GM10248 (cell line): ENCODE measurements around the gene PZP.

Experiments used
- CTCF ChIA-PET: fragments of 300-600 bp; sonication (Branson Sonifier 250); formaldehyde crosslinking; extraction: SDS; loops from one replicate; lab custom pipeline; 2021; ENCODE audit warnings: antibody characterized with exemption; lab: Yijun Ruan, JAX
- POLR2A ChIA-PET: fragments of 350-650 bp; sonication (Branson Sonifier 250); formaldehyde crosslinking; extraction: SDS; loops from one replicate; lab custom pipeline; 2020; ENCODE audit warnings: antibody characterized with exemption; lab: Yijun Ruan, JAX
- DNase-seq: peaks from one replicate; pipeline ENCODE4 v3.0.0; 2012; ENCODE audit errors: extremely low spot score
- TF ChIP-seq, protein P1 (sequence below): IDR thresholded peaks from 2 replicates; pipeline ENCODE4 v1.5.1; 2012; ENCODE audit warnings: mild to moderate bottlenecking, low read depth; ENCODE audit errors: extremely low read depth, missing control alignments, control extremely low read depth

The PZP gene

DNA sequence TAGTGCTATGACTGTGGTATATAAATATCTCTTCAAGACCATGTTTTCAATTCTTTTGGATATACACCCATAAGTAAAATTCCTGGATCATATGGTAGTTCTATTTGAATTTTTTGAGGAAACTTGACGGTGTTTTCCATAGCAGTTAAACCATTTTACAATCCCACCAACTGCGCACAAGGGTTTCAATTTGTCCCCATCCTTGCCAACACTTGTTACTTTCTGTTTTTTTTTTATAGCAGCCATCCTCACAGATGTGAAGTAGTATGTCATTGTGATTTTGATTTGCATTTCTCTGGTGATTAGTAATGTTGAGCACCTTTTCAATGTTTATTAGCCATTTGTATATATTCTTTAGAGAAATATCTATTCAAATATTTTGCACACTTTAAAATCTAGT, 78.0 kb downstream of the PZP start:
- DNase-seq, result no peak
- TF ChIP-seq, protein P1, sequence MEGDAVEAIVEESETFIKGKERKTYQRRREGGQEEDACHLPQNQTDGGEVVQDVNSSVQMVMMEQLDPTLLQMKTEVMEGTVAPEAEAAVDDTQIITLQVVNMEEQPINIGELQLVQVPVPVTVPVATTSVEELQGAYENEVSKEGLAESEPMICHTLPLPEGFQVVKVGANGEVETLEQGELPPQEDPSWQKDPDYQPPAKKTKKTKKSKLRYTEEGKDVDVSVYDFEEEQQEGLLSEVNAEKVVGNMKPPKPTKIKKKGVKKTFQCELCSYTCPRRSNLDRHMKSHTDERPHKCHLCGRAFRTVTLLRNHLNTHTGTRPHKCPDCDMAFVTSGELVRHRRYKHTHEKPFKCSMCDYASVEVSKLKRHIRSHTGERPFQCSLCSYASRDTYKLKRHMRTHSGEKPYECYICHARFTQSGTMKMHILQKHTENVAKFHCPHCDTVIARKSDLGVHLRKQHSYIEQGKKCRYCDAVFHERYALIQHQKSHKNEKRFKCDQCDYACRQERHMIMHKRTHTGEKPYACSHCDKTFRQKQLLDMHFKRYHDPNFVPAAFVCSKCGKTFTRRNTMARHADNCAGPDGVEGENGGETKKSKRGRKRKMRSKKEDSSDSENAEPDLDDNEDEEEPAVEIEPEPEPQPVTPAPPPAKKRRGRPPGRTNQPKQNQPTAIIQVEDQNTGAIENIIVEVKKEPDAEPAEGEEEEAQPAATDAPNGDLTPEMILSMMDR, result no peak
- ChIA-PET CTCF (interaction anchor here (1.2 kb wide), 1 partner anchor 10 kb away, joined by 4 read pairs; no protein-coding TSS in a partner anchor), POLR2A (no interaction called here)

DNA sequence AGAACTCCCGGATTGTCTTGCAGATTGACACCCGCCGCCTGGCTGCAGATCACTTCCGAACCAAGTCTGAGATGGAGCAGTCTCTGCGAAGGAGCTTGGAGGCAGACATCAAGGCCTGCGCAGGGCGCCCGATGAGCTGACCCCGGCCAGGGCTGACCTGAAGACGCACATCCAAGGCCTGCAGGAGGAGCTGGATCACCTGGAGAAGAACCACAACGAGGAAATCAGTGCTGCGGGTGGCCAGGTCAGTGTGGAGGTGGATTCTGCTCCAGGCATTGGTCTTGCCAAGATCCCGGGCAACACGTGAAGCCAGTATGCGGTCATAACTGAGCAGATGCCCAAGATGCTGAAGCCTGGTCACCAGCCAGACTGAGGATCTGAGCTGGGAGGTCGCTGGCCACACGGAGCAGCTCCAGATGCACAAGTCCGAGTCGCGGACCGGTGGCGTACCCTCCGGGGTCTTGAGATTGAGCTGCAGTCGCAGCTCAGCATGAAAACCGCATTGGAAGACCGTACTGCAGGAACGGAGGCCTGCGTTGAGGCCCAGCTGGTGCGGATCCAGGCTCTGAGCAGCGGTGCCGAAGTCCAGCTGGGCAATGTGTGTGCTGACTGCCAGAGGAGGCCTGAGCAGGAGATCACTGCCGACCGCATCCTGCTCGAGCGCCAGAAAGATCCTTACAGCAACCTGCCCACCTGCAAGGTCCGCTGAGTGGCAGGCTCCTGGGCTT, 80.1 kb downstream of the PZP start:
- TF ChIP-seq, protein P1, result no peak
- no peak for DNase-seq
- CTCF ChIA-PET, result no interaction called here
- POLR2A ChIA-PET, result no interaction called here

DNA sequence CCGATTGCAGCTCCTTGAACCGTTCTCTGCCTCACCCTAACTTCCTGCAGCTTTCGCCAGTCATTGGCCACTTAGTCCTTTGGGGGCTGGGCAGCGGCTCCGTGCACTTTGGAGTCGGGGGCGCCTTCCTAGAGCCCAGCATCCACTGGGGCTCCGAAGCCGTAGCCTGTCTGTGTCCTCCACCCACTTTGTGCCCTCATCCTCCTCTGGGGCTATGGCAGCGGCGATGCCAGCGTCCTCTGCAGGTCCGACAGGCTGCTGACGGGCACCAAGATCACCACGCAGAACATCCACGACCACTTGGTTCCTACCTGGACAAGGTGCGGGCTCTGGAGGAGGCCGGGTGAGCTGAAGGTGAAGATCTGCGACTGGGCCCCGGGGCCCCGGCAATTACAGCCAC, 80.7 kb downstream of the PZP start:
- ChIA-PET CTCF (no interaction called here), POLR2A (no interaction called here)
- no peak for DNase-seq
- TF ChIP-seq, protein P1, result no peak

DNA sequence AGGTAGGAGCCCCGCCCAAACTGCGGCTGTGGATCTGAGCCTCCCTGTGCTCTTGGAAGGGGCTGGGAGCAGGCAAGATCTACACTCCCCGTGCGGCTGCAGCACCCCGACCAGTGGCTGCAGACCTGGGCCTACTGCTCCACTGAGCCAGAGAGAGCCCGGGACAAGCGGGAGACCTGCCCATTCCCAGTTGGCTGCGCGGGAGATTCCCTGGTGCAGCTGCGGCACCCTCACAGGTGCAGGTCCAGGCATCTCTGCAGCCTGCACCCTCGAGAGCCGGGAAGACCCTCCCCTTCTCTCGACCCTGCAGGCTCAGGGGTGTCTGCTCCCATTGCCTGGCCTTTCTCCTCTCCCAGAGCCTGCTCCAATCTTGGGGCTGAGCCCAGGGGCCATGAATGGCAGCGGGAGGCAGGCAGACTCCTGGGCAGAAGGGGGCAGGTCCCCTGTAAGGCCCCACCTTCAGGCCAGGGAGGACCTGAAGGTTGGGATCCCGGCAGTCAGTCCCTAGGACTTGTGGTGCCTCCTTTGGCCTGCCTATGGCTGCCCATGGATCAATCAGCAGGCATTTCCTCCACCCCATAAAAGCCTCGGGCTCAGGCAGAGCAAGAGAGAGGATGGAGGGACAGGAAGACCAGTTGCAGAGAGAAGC, 83.7 kb downstream of the PZP start:
- ChIA-PET POLR2A (no interaction called here), CTCF (interaction anchor here (1.0 to 1.6 kb wide), 3 partner anchors 9 to 11 kb away, joined by 3 to 7 read pairs (median 5); partner anchors contain the start of gene A2M)
- DNase-seq, result no peak
- TF ChIP-seq, protein P1, result no peak

DNA sequence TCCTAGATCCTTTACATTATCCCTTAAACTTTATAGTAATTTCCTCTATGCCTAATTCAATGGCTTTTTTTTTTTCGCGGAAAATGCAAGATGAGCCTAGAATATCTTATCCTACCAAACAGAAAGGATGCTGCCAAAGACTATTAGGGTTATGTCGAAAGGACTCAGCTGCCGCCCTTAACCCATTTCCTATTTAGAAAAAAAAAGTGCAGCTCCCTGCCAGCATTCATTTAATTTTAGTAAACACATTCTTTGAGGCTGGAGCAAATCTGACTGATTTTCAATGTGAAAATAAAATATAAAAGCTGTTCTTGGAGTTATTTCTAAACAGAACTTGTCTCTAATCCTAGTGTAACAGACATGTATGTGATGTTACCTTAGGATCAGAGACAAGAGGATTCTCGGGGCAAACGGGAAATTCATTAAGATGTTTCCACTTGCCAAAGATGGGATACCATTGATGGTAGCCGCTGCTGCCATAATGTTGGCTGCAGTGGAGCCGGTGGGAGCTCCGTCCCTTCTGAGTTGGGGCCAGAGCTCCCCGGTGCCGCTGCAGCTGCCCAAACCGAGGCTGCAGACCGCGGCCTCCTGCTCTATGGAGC, 84.3 kb downstream of the PZP start:
- DNase-seq, result no peak
- CTCF ChIA-PET, result interaction anchor here (1.0 kb wide), 1 partner anchor 12 kb away, joined by 3 read pairs; no protein-coding TSS in a partner anchor
- POLR2A ChIA-PET, result no interaction called here
- TF ChIP-seq, protein P1, result no peak

DNA sequence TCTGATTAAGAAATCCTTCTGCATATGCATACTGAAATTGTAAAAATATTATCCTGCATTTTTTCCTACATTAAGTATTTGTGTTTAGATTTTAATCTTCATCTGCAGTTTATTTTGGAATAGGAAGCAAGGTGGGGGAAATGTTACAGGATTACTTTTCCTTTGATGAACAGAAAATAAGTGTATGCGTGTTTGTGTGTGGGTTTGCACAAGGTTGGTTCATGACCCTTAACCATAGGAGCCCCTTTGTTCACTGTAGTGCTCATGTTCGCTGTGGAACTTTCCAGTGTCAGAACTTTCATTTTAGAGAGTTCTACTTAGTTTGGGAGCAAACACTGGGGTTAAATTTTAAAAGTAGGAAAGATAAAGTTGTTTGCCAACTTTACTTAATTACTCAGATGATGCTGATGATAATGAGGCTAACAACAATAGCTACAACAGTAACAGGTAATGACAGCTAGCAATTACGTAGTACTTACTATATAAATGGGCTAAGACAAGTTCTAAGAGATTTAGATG, 86.0 kb downstream of the PZP start:
- DNase-seq, result no peak
- ChIA-PET CTCF (no interaction called here), POLR2A (no interaction called here)
- TF ChIP-seq, protein P1, result no peak
